Measurements from ENCODE around the gene POLE.

The POLE gene

GRCh38 chr12:132651444-132652100 lies 35.6 kb downstream of the POLE start:
- no peak for DNase-seq

GRCh38 chr12:132649226-132649945 lies 37.8 kb downstream of the POLE start:
- DNase-seq: no peak

GRCh38 chr12:132648616-132649225 lies 38.4 kb downstream of the POLE start:
- no peak for DNase-seq

GRCh38 chr12:132647858-132648257 lies 39.3 kb downstream of the POLE start:
- no peak for DNase-seq

- DNase-seq: no peak
Observed at GRCh38 chr12:132646850-132647249, 40.3 kb downstream of the POLE start.

- no peak for DNase-seq
Observed at GRCh38 chr12:132642846-132643835, 44.0 kb downstream of the POLE start.

GRCh38 chr12:132641811-132642650 lies 45.1 kb downstream of the POLE start:
- DNase-seq: no peak

- DNase-seq: no peak
Observed at GRCh38 chr12:132640936-132641335, 46.2 kb downstream of the POLE start.

- DNase-seq: no peak
Observed at GRCh38 chr12:132639956-132640520, 47.1 kb downstream of the POLE start.

- peak in 1 of 2 experiments; percentile 14 for DNase-seq
Observed at GRCh38 chr12:132638541-132639408, 48.4 kb downstream of the POLE start.

GRCh38 chr12:132637811-132638210 lies 49.3 kb downstream of the POLE start:
- DNase-seq: no peak

GRCh38 chr12:132635076-132635955 lies 51.8 kb downstream of the POLE start:
- DNase-seq: no peak

- no peak for DNase-seq
Observed at GRCh38 chr12:132634411-132634990, 52.6 kb downstream of the POLE start.

GRCh38 chr12:132633901-132634300 lies 53.2 kb downstream of the POLE start:
- DNase-seq: no peak

- DNase-seq: no peak
Observed at GRCh38 chr12:132633398-132633797, 53.7 kb downstream of the POLE start.

- DNase-seq: no peak
Observed at GRCh38 chr12:132632521-132633228, 54.5 kb downstream of the POLE start.

GRCh38 chr12:132631666-132632065 lies 55.5 kb downstream of the POLE start:
- DNase-seq: no peak

- no peak for DNase-seq
Observed at GRCh38 chr12:132630672-132631071, 56.5 kb downstream of the POLE start.

Data from NCI-H2081 (cell line).